H9 (cell line): ENCODE results near the gene FANCE. TPM values are rescaled to one million over a fixed set of nuclear protein-coding genes. Genes with fewer than 3 reads are reported as not detected.

Experiments
- DNase-seq: peaks from one replicate; pipeline ENCODE4 v3.0.0-alpha.2; 2017
- H2AFZ ChIP-seq: one replicate; pipeline ENCODE4 v1.6.1; 2013; ENCODE audit warnings: mild to moderate bottlenecking, low read length, control low read depth, moderate library complexity
- H2AK5ac ChIP-seq: 2 replicates; pipeline ENCODE4 v1.6.1; 2013; ENCODE audit warnings: low read length, control low read depth, mixed read lengths; ENCODE audit not compliant: insufficient read length
- H2BK120ac ChIP-seq: one replicate; pipeline ENCODE4 v1.6.1; 2013; ENCODE audit warnings: low read depth, mild to moderate bottlenecking, low read length, control low read depth, inconsistent platforms; ENCODE audit not compliant: poor library complexity, severe bottlenecking
- H2BK12ac ChIP-seq: 2 replicates; pipeline ENCODE4 v1.6.1; 2013; ENCODE audit warnings: low read length, control low read depth, mixed read lengths, low read depth; ENCODE audit not compliant: insufficient read length
- H2BK15ac ChIP-seq: 2 replicates; pipeline ENCODE4 v1.6.1; 2013; ENCODE audit warnings: low read depth, low read length, control low read depth
- H2BK20ac ChIP-seq: one replicate; pipeline ENCODE4 v1.6.1; 2013; ENCODE audit warnings: low read depth, mild to moderate bottlenecking, low read length, control low read depth, inconsistent platforms; ENCODE audit not compliant: poor library complexity, severe bottlenecking
- H2BK5ac ChIP-seq: 2 replicates; pipeline ENCODE4 v1.6.1; 2013; ENCODE audit warnings: low read length, control low read depth, mixed read lengths; ENCODE audit not compliant: insufficient read length
- H3K14ac ChIP-seq: 2 replicates; pipeline ENCODE4 v1.6.1; 2013; ENCODE audit warnings: low read length, control low read depth; ENCODE audit not compliant: insufficient read depth
- H3K18ac ChIP-seq: 2 replicates; pipeline ENCODE4 v1.6.1; 2013; ENCODE audit warnings: low read depth, mild to moderate bottlenecking, mixed read lengths, low read length, control low read depth; ENCODE audit not compliant: insufficient read length
- H3K23ac ChIP-seq: 2 replicates; pipeline ENCODE4 v1.6.1; 2013; ENCODE audit warnings: low read length, control low read depth, mixed read lengths, low read depth; ENCODE audit not compliant: insufficient read length
- H3K23me2 ChIP-seq: 2 replicates; pipeline ENCODE4 v1.6.1; 2013; ENCODE audit warnings: low read depth, mild to moderate bottlenecking, mixed read lengths, low read length, control low read depth; ENCODE audit not compliant: insufficient read length, poor library complexity, severe bottlenecking
- H3K27ac ChIP-seq: 2 replicates; pipeline ENCODE4 v1.5.1; 2013; ENCODE audit warnings: low read length, control low read depth, mixed read lengths, low read depth; ENCODE audit not compliant: insufficient read length
- H3K27me3 ChIP-seq: 2 replicates; pipeline ENCODE4 v1.6.1; 2013; ENCODE audit warnings: low read length, control low read depth, inconsistent platforms; ENCODE audit not compliant: insufficient read depth
- H3K4ac ChIP-seq: 2 replicates; pipeline ENCODE4 v1.6.1; 2013; ENCODE audit warnings: low read depth, mild to moderate bottlenecking, control low read depth, inconsistent platforms, low read length, moderate library complexity
- H3K4me1 ChIP-seq: 2 replicates; pipeline ENCODE4 v1.6.1; 2013; ENCODE audit warnings: low read length, control low read depth, inconsistent platforms; ENCODE audit not compliant: insufficient read depth
- H3K4me2 ChIP-seq: 2 replicates; pipeline ENCODE4 v1.6.1; 2013; ENCODE audit warnings: low read length, control low read depth, mixed read lengths; ENCODE audit not compliant: insufficient read length, insufficient read depth
- H3K56ac ChIP-seq: 2 replicates; pipeline ENCODE4 v1.6.1; 2013; ENCODE audit warnings: low read depth, mild to moderate bottlenecking, mixed read lengths, low read length, control low read depth; ENCODE audit not compliant: insufficient read length
- H3K79me1 ChIP-seq: 2 replicates; pipeline ENCODE4 v1.6.1; 2013; ENCODE audit warnings: low read depth, mild to moderate bottlenecking, moderate library complexity, low read length, control low read depth, inconsistent platforms; ENCODE audit not compliant: insufficient read depth, poor library complexity, severe bottlenecking
- H3K79me2 ChIP-seq: 2 replicates; pipeline ENCODE4 v1.6.1; 2013; ENCODE audit warnings: low read length, control low read depth, inconsistent platforms; ENCODE audit not compliant: insufficient read depth
- H3K9ac ChIP-seq: 2 replicates; pipeline ENCODE4 v1.6.1; 2013; ENCODE audit warnings: low read length, control low read depth, mixed read lengths; ENCODE audit not compliant: insufficient read length; ENCODE audit errors: extremely low read depth
- H3K9me3 ChIP-seq: one replicate; pipeline ENCODE4 v1.6.1; 2013; ENCODE audit warnings: low read depth, low read length, inconsistent platforms; ENCODE audit not compliant: control insufficient read depth
- H3T11ph ChIP-seq: one replicate; pipeline ENCODE4 v1.6.1; 2013; ENCODE audit warnings: mild to moderate bottlenecking, low read length, control low read depth, inconsistent platforms
- H4K20me1 ChIP-seq: one replicate; pipeline ENCODE4 v1.6.1; 2013; ENCODE audit not compliant: control insufficient read depth, insufficient read length, insufficient read depth
- H4K5ac ChIP-seq: 2 replicates; pipeline ENCODE4 v1.6.1; 2013; ENCODE audit warnings: low read depth, mild to moderate bottlenecking, mixed read lengths, low read length, control low read depth; ENCODE audit not compliant: insufficient read length
- H4K8ac ChIP-seq: replicated peaks from 2 replicates; pipeline ENCODE4 v1.6.1; 2013; ENCODE audit warnings: low read length, control low read depth, mixed read lengths, low read depth; ENCODE audit not compliant: insufficient read length
- H4K91ac ChIP-seq: 2 replicates; pipeline ENCODE4 v1.6.1; 2013; ENCODE audit warnings: low read depth, mild to moderate bottlenecking, moderate library complexity, mixed read lengths, low read length, control low read depth; ENCODE audit not compliant: insufficient read length
- H3K27ac Mint-ChIP-seq, 3 experiments: 2 replicates in 2 of 3; 3 replicates in 1 of 3; pipeline ENCODE4 v1.8.0; 2020 to 2021; ENCODE audit warnings: mixed read lengths in 3 of 3, mild to moderate bottlenecking in 1 of 3, moderate library complexity in 1 of 3
- H3K27me3 Mint-ChIP-seq: 2 replicates; pipeline ENCODE4 v1.8.0; 2021; ENCODE audit warnings: low read depth, mild to moderate bottlenecking, moderate library complexity, mixed read lengths
- H3K36me3 Mint-ChIP-seq, 3 experiments: 2 replicates in 2 of 3; 3 replicates in 1 of 3; pipeline ENCODE4 v1.8.0; 2020 to 2021; ENCODE audit warnings: low read depth in 3 of 3, mixed read lengths in 3 of 3; ENCODE audit not compliant: insufficient read depth in 1 of 3
- H3K4me1 Mint-ChIP-seq, 2 experiments: 2 replicates each; pipeline ENCODE4 v1.8.0; 2020; ENCODE audit warnings: mixed read lengths in 2 of 2
- H3K4me3 Mint-ChIP-seq, 2 experiments: 2 replicates in 1 of 2; 3 replicates in 1 of 2; pipeline ENCODE4 v1.8.0; 2020 to 2021; ENCODE audit warnings: mild to moderate bottlenecking in 2 of 2, mixed read lengths in 2 of 2, moderate library complexity in 1 of 2
- H3K9me3 Mint-ChIP-seq, 2 experiments: 2 replicates in 1 of 2; 3 replicates in 1 of 2; pipeline ENCODE4 v1.8.0; 2020; ENCODE audit warnings: mild to moderate bottlenecking in 2 of 2, mixed read lengths in 2 of 2, moderate library complexity in 1 of 2
- CTCF ChIP-seq: fragments of 200-600 bp; sonication (generic); conservative IDR thresholded peaks from 3 replicates; pipeline ENCODE4 v1.8.0; 2021; ENCODE audit warnings: antibody characterized with exemption, mild to moderate bottlenecking
- WGBS: extraction: QIAGEN DNeasy Blood & Tissue Kit; methylation state at CpG from one replicate; pipeline ENCODE4 v1.1.7; 2013; ENCODE audit warnings: missing lambda C conversion rate, low lambda C conversion rate, mixed read lengths; ENCODE audit not compliant: insufficient read length; ENCODE audit errors: extremely low coverage; 5-methylcytosine and 5-hydroxymethylcytosine counted together
- total RNA-seq: library from RNA; stranded (reverse); gene quantifications from 2 replicates; pipeline ENCODE4 v1.2.1, GENCODE V29; 2021

The FANCE gene
- total RNA-seq, 1 experiment from 2014 or later: 8.4 TPM

GRCh38 chr6:35476004-35476403 is 23.9 kb downstream of the FANCE start:
- H3K79me1 ChIP-seq: no peaks in the 10 kb centered on the region
- H3K23me2 ChIP-seq: no peaks in the 10 kb centered on the region
- H3K27ac ChIP-seq: no peak overlapping the region
- Mint-ChIP-seq H3K4me3 (no peak overlapping the region; a peak in 1 of 5 replicates), H3K9me3 (no peaks in the 10 kb centered on the region), H3K36me3 (peaks cover 22 to 69% (median 62%) of the 10 kb centered on the region in 3 experiments), H3K27me3 (peaks cover 1% of the 10 kb centered on the region; the same call in 1 of the 2 replicates), H3K27ac (peak overlapping the region in 2 of 3 experiments; percentile 42 to 48; a peak in 3 of 7 replicates), H3K4me1 (peaks cover 8 to 27% of the 10 kb centered on the region in 2 experiments)
- H4K20me1 ChIP-seq: no peaks in the 10 kb centered on the region
- H4K5ac ChIP-seq: no peak overlapping the region
- H2BK120ac ChIP-seq: no peak overlapping the region
- H3K4ac ChIP-seq: no peak overlapping the region
- H2AK5ac ChIP-seq: no peak overlapping the region
- no peak overlapping the region for H3T11ph ChIP-seq
- no peak overlapping the region for H3K18ac ChIP-seq
- H2BK12ac ChIP-seq: no peak overlapping the region
- H2BK15ac ChIP-seq: no peak overlapping the region
- TF ChIP-seq CTCF: no peak
- H3K79me2 ChIP-seq: no peaks in the 10 kb centered on the region
- no CpG with 5 or more reads among the region's 14 CpGs for WGBS
- H3K14ac ChIP-seq: no peak overlapping the region
- no peak overlapping the region for H4K8ac ChIP-seq
- no peak overlapping the region for H2BK5ac ChIP-seq
- no peak overlapping the region for H3K23ac ChIP-seq
- H3K9ac ChIP-seq: no peak overlapping the region
- H3K56ac ChIP-seq: no peak overlapping the region
- no peak overlapping the region for H4K91ac ChIP-seq
- H3K27me3 ChIP-seq: no peaks in the 10 kb centered on the region
- no peak overlapping the region for H2BK20ac ChIP-seq
- peak; percentile 37 for DNase-seq
- H2AFZ ChIP-seq: no peak overlapping the region
- no peak overlapping the region for H3K4me2 ChIP-seq
- no peaks in the 10 kb centered on the region for H3K9me3 ChIP-seq
- no peaks in the 10 kb centered on the region for H3K4me1 ChIP-seq
